PC-3 (cell line): ENCODE measurements around the gene RECQL5.

Experiments used
- EZH2 ChIP-seq: fragments of 300-600 bp; sonication (generic); IDR thresholded peaks from one replicate; pipeline ENCODE4 v1.6.1; 2017; ENCODE audit warnings: antibody characterized with exemption, mild to moderate bottlenecking, low read length; ENCODE audit not compliant: unreplicated experiment
- TF ChIP-seq, protein P1 (sequence below): fragments of 300-600 bp; sonication (generic); conservative IDR thresholded peaks from 2 replicates; pipeline ENCODE4 v1.5.1; 2017; ENCODE audit warnings: antibody characterized with exemption, low read depth, mild to moderate bottlenecking, low read length

- TF ChIP-seq, protein P1, sequence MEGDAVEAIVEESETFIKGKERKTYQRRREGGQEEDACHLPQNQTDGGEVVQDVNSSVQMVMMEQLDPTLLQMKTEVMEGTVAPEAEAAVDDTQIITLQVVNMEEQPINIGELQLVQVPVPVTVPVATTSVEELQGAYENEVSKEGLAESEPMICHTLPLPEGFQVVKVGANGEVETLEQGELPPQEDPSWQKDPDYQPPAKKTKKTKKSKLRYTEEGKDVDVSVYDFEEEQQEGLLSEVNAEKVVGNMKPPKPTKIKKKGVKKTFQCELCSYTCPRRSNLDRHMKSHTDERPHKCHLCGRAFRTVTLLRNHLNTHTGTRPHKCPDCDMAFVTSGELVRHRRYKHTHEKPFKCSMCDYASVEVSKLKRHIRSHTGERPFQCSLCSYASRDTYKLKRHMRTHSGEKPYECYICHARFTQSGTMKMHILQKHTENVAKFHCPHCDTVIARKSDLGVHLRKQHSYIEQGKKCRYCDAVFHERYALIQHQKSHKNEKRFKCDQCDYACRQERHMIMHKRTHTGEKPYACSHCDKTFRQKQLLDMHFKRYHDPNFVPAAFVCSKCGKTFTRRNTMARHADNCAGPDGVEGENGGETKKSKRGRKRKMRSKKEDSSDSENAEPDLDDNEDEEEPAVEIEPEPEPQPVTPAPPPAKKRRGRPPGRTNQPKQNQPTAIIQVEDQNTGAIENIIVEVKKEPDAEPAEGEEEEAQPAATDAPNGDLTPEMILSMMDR = no peak
- no peak for TF ChIP-seq EZH2
Observed at GRCh38 chr17:75627094-75627493, 39.9 kb downstream of the RECQL5 start.
